Osteocyte (in vitro differentiated cells): ENCODE data around the gene SNAPC4. TPM values are rescaled to one million over a fixed set of nuclear protein-coding genes. Genes with fewer than 3 reads are reported as not detected.

Experiments used
- DNase-seq: peaks from one replicate; pipeline ENCODE4 v3.0.0; 2021; ENCODE audit warnings: mixed read lengths; ENCODE audit not compliant: unreplicated experiment; ENCODE audit errors: extremely low spot score
- H3K27ac Mint-ChIP-seq: one replicate; pipeline ENCODE4 v1.8.0; 2021; ENCODE audit warnings: mild to moderate bottlenecking, mixed read lengths; ENCODE audit not compliant: unreplicated experiment
- H3K27me3 Mint-ChIP-seq: one replicate; pipeline ENCODE4 v1.8.0; 2021; ENCODE audit warnings: mixed read lengths; ENCODE audit not compliant: unreplicated experiment
- H3K36me3 Mint-ChIP-seq: one replicate; pipeline ENCODE4 v1.8.0; 2021; ENCODE audit warnings: mixed read lengths; ENCODE audit not compliant: unreplicated experiment
- H3K4me1 Mint-ChIP-seq: one replicate; pipeline ENCODE4 v1.8.0; 2021; ENCODE audit warnings: mixed read lengths; ENCODE audit not compliant: unreplicated experiment
- H3K4me3 Mint-ChIP-seq: one replicate; pipeline ENCODE4 v1.8.0; 2021; ENCODE audit warnings: mild to moderate bottlenecking, moderate library complexity, mixed read lengths; ENCODE audit not compliant: unreplicated experiment
- H3K9me3 Mint-ChIP-seq: one replicate; pipeline ENCODE4 v1.8.0; 2021; ENCODE audit warnings: mixed read lengths; ENCODE audit not compliant: unreplicated experiment
- CTCF ChIP-seq: fragments of 200-600 bp; sonication (generic); IDR thresholded peaks from 2 replicates; pipeline ENCODE4 v1.5.0; 2021; ENCODE audit warnings: antibody characterized with exemption, mild to moderate bottlenecking, moderate library complexity
- total RNA-seq: library from RNA; stranded (reverse); gene quantifications from 2 replicates; pipeline ENCODE4 v1.2.1, GENCODE V29; 2021

The SNAPC4 gene
- total RNA-seq, 1 donor from 2014 or later = 9.9 TPM

DNA sequence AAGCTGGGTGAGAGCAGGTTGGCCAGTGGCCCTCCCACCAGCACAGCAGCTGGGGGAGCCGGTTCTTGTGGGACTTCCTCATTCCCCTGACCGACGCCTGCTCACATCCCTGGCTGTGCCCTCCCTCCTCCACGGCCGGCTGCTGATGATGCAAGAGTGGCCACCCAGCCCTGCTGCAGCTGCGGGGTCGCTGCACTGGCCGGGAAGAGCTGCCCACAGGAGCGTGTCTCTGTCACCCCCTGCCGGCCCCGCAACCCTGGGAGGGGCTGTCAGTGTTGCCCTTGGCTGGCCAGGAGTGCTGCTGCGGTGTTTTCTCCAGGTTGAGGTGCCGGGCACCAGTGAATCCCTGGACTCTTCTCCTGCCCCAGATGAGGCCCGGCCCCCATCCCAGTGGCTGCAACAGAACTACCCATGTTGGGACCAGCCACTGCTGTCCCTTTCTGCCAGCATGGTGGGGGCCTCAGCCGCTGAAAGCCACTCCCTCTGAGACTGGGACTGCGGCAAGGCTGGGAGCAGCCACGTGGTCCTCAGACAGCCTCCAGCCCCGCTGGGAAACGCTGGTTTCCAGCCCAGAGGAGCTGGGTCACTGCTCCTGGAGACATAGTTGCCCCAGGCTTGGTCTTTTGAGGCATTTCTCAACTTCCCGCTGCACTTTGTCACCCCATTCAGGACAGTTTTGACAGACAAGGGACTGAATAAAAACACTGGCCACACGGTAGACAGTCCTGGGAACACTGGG, 27.2 kb downstream of the SNAPC4 start:
- Mint-ChIP-seq H3K4me1 (peaks cover 16% of the 10 kb centered on the region), H3K36me3 (no peaks in the 10 kb centered on the region), H3K9me3 (no peaks in the 10 kb centered on the region), H3K27me3 (no peaks in the 10 kb centered on the region), H3K27ac (peak overlapping the region; percentile 85), H3K4me3 (no peak overlapping the region)
- no peak for DNase-seq
- TF ChIP-seq CTCF = peak; percentile 41

DNA sequence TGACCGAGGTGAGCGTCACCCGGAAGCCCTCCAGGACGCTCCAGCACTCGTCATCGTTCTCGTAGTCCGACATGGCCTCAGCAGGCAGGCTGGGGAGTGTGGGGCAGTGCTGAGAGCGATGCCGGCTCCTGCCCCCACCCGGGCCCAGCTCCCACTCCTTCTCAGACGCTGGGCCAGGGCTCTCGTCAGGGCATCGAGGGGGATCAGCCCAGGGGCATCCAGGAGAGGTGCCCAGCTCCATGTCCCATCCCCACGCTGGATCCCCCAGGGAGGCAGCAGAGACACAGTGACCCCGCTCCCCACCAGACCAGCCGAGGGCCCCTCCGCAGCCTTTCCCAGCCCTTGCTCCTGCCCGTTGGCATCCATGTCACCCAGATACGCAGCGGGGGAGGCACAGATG, 28.0 kb downstream of the SNAPC4 start:
- peak overlapping the region; percentile 85 for H3K27ac Mint-ChIP-seq
- H3K36me3 Mint-ChIP-seq = no peaks in the 10 kb centered on the region
- DNase-seq = no peak
- no peak overlapping the region for H3K4me3 Mint-ChIP-seq
- peaks cover 16% of the 10 kb centered on the region for H3K4me1 Mint-ChIP-seq
- no peaks in the 10 kb centered on the region for H3K9me3 Mint-ChIP-seq
- TF ChIP-seq CTCF = no peak
- H3K27me3 Mint-ChIP-seq = no peaks in the 10 kb centered on the region

DNA sequence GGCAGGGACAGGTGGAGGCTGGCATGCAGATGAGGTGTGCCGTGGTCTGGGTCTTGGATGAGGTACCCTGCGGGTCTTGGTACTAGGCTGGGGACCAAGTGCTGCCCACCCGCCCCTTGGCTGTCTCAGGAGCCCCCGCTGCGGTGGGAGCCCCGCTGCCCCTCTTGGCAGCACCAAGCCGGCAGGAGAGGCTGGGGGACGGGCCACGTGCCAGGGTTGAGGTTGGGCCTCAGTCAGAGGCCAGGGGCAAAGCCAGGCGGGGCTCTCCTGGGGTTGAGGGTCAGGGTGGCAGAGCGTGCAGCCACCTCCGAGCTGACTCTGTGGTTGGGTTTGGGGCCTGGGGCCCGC, 28.5 kb downstream of the SNAPC4 start:
- H3K36me3 Mint-ChIP-seq = no peaks in the 10 kb centered on the region
- H3K4me3 Mint-ChIP-seq = no peak overlapping the region
- H3K4me1 Mint-ChIP-seq = peaks cover 16% of the 10 kb centered on the region
- H3K9me3 Mint-ChIP-seq = no peaks in the 10 kb centered on the region
- no peak overlapping the region for H3K27ac Mint-ChIP-seq
- no peak for TF ChIP-seq CTCF
- no peaks in the 10 kb centered on the region for H3K27me3 Mint-ChIP-seq
- DNase-seq = no peak

- no peak overlapping the region for H3K4me3 Mint-ChIP-seq
- H3K36me3 Mint-ChIP-seq = no peaks in the 10 kb centered on the region
- H3K27ac Mint-ChIP-seq = no peak overlapping the region
- DNase-seq = no peak
- TF ChIP-seq CTCF = no peak
- no peaks in the 10 kb centered on the region for H3K27me3 Mint-ChIP-seq
- no peaks in the 10 kb centered on the region for H3K9me3 Mint-ChIP-seq
- H3K4me1 Mint-ChIP-seq = peaks cover 16% of the 10 kb centered on the region
Observed at GRCh38 chr9:136370687-136371532, 29.1 kb downstream of the SNAPC4 start.

- no peak for TF ChIP-seq CTCF
- H3K27me3 Mint-ChIP-seq = no peaks in the 10 kb centered on the region
- no peaks in the 10 kb centered on the region for H3K9me3 Mint-ChIP-seq
- H3K36me3 Mint-ChIP-seq = no peaks in the 10 kb centered on the region
- H3K4me3 Mint-ChIP-seq = no peak overlapping the region
- no peak for DNase-seq
- H3K4me1 Mint-ChIP-seq = peaks cover 16% of the 10 kb centered on the region
- no peak overlapping the region for H3K27ac Mint-ChIP-seq
Observed at GRCh38 chr9:136370037-136370436, 29.9 kb downstream of the SNAPC4 start.
